ENCODE results near the gene ARL16.

Gene ARL16

DNA sequence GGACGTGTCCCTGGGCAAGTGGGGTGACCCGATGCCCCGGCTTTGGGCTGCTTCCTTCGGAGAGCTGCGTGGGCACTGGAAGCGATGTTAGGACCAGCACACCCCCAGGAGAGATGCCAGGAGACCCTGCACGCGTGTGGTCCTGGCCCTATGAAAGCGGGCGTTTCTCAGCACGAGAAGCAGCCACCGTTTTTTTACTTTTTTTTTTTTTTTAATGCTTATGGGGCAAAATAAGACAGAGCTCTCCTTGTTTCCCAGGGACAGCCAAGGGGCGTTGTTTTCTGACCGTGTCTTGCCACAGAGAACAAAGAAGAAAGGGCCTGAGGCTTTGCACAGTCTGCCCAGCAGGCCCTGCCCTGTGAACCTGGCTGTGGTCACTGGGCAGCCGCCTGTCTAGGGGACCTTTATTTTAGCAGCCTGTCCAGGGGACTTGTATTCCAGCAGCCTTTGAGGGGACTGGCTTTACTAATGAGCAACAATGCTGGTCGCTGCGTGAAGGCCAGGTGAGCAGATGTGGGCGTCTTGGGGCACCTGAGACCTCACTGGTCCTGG lies 29.5 kb upstream of the ARL16 start:
- no peak for DNase-seq (ENCODE audit: low read depth in 2 of 2, low spot score in 1 of 2)

DNA sequence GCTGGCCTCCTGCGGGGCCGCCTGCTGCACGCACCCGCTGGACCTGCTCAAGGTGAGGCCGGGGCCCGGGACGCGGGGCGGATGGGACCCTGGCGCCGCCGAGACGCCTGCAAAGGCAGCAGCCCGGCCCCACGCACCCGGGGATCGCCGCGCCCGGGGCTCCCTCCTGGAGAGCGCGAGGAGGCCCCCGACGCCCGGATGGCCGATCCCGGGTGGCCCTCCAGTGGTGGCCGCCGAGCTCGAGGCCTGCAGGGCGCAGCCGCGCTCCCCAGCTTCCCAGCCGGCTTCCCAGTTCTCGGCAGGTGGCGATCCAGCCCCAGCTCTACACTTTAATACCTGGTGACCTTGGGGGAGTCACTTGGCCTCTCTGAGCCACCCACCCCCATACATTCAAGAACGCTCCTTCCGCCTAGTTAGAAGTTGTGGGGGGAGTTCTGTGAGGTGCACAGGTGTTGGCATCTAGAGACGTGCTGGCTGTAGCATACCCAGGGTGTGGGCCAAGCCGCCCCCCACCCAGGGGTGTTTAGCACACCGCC lies 28.9 kb upstream of the ARL16 start:
- no peak for DNase-seq (ENCODE audit: low read depth in 2 of 2, low spot score in 1 of 2)

DNA sequence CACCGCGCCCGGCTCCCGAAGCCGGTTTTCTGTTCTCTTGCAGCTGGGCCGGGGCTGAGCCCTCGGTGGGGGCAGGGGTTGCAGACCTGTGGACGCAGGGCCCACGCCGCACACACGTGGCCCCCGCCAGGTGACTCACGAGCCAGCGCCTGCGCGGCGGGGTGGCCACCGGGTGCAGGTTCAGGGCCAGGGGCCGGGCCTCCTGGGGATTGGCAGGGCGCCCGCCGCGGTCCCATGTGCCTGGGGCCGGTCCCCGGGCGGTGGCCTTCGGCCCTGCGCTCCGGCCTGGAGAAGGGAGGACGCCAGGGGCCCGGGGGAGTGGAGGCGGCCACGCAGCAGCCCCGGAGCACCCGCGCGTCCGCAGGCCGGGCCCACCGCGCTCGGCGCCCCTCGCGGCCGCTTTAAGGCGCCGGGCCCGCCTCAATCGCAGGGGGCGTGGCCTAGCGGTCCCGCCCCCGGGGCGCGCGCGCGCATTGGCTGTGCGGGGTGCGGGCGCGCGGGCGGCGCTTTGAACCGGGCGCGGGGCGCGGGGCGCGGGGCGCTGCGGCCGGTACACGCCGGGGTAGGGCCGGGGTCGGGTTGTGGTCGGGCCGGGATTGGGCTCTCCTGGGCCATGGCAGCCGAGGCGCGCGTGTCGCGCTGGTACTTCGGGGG lies 28.3 kb upstream of the ARL16 start, which contains the start of gene SLC25A10:
Gene SLC25A10 (plus strand): TSS at position 471 of the 654 bp plus-strand sequence. CDS start 143 bp downstream, at position 614.
- peak; percentile 47 to 63 for DNase-seq (ENCODE audit: low read depth in 2 of 2, low spot score in 1 of 2)

DNA sequence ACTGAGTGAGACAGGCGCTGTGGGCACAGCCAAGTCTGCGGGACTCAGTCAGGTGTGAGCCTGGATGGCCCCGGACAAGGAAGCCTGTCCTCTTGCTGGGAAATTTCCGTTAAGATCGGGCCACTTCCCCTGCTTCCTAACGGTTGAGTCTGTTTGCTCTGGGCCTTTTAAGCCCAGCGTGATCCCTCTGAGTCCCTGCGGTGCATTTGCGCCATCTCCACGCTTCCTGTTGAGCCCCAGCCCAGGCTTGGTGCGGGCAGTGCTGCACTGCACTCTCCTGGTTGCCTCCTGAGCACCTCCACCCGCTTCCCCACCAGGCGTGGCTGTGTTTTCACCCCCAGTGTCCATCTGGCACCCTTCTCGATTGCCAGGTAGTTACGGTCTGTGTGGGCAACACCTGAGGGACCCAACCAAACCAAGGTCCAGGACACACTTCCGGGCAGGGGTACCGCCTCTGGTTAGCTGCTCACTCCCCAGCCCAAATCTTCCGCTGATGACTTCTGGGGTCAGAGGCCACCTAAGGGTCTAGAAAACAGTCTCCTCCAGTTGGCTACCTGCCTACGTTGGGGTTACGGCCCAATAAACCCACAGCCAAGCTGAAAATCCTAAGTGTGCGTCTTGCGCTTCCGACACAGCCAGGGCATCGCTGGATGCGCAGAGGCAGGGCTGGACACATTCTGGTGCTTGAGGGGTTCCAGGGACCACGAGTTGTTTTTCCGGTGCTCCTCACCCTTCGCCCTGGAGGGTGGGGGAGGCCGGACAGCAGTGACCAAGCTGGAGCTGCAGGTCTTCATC lies 27.1 kb upstream of the ARL16 start:
- no peak for DNase-seq (ENCODE audit: low read depth in 2 of 2, low spot score in 1 of 2)

DNA sequence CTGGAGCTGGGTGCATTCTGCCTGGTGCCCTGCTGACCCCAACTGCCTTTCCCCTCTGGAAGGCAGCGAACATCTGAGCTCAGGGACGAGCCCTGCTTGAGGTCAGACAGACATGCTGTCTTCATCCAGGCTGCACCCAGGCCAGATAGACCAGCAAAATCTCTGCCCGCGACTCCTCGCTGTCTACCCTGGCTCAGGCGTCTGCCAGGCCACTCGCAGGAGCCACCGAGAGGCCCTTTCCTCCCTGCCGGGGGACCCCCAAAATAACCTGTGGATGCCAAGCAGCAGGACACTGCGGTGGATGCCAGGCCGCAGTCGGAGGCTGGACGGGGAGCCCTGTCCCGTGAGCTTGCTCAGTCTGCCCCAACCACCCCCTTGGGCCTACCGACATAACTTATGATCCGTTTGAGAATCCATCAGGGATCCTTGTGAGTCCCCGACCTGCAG lies 25.2 kb upstream of the ARL16 start:
- no peak for DNase-seq (ENCODE audit: low read depth in 2 of 2, low spot score in 1 of 2)

DNA sequence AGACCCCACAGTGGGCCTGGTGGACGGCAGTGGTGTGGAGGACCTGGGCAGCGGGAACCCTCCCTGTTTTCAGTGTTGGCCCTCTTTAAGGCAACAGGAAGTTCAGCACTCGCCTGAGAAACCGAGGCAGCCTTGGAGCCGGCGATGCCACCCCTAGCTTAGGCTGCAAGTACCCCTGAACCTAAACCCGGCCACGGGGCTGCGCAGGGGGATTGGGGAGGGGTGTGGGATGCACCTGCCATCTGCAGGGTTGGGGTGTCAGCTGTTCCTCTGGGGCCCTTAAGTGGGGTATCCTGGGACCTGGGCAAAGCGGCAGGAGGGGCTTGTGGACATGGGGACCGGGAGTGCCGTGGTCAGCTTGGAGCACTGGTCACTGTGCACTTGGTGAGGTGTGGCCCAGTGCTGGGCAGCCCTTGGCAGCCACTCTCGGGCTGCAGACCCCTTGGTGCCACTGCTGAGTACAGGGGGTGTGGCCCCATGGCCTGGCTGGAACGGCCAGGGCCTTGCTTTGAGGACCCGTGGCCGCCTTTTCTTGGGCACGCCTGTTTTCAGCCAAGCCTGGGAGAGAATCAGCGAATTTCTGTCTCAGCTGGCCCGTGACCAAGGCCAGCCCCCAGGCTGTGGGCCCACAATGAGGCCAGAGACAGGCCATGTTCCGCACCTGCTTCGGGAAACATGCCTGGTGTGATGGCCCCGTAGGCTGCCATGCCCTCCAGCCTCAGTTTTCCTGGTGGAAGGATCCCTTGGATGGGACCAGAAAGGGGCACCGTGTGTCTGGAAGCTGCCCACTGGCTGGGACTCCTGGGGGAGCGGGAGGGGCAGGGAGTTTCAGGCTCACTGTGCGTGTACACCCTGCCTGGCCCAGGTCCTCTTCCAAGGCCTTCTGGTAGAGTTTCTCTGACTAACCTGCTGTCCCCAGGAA lies 24.4 kb upstream of the ARL16 start:
- DNase-seq (ENCODE audit: low read depth in 2 of 2, low spot score in 1 of 2) = no peak

DNA sequence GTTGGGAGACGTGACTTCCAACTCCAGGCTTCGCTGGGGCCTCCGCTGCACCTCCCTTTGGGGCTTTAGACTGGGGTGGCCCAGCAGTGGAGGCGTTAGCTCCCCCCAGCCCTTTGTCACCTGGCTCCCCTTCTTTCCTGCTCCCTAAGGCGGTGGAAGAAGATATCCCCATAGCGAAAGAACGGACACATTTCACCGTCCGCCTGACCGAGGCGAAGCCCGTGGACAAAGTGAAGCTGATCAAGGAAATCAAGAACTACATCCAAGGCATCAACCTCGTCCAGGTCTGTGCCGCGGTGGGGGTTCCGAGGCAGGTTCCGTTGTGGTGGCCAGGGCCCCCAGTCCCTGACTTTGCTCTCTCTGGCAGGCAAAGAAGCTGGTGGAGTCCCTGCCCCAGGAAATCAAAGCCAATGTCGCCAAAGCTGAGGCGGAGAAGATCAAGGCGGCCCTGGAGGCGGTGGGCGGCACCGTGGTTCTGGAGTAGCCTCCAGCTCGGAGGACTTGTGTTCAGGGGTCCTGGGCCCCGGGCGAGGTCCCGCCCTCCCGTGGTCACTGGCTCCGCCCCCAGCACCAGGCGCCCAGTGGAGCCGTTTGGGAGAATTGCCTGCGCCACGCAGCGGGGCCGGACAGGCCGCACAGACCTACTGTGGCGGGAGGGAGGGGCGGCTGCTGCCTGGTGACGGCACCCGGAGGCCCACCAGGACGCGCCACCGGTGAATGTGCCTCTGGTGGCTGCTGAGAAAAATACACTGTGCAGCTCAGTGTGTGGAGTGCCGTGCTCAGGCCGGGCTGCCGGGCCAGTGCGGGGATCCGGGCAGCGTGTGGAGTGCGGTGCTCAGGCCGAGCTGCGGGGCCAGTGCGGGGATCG lies 23.4 kb upstream of the ARL16 start:
- no peak for DNase-seq (ENCODE audit: low read depth in 2 of 2, low spot score in 1 of 2)

DNA sequence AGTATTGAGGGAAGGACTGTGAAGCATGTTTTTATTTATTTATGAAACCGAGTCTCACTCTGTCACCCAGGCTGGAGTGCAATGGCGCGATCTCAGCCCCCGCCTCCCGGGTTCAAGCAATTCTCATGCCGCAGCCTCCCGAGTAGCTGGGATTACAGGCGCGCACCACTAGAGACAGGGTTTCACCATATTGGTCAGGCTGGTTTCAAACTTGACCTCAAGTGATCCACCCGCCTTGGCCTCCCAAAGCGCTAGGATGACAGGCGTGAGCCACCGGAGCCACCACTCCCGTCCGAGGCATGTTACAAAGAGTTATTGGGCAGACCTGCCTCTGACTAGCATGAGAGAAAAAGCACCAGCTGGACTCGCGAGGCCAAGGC lies 22.6 kb upstream of the ARL16 start:
- DNase-seq (ENCODE audit: low read depth in 2 of 2, low spot score in 1 of 2) = no peak

DNA sequence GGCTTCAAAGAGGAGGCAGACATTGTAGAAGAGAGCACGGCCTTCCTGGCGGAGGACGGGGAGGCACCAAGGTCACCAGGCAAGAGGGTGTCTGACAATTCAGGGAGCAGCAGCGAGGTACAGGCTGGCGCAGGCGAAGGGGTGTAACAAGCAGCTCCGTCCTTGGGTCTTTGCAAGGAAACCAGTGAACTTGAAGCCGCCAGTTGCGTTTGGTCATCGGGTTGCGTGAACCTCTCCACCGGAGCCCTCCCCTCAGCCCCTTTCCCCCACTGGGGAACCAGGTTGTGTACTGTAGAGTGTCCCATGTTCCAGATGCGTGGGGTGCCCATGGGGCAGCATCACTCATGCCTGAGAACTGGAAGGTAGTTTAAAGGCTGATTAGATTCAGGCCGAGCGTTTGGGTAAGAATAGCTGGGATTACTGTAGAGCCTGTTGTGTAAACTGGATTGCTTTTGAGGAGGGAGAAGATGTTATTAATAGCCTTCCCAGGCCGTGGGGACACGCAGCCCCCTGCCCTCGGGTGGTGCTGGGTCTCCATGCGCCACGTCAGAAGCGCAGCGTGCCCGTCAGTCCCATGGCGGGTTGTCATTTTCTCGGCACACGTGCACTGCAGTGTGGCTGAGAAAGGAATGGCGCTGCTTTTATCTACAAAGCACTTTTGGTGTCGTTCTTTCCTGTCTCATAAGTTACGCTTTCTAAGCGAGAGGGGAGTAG lies 22.1 kb upstream of the ARL16 start:
- DNase-seq (ENCODE audit: low read depth in 2 of 2, low spot score in 1 of 2) = no peak

DNA sequence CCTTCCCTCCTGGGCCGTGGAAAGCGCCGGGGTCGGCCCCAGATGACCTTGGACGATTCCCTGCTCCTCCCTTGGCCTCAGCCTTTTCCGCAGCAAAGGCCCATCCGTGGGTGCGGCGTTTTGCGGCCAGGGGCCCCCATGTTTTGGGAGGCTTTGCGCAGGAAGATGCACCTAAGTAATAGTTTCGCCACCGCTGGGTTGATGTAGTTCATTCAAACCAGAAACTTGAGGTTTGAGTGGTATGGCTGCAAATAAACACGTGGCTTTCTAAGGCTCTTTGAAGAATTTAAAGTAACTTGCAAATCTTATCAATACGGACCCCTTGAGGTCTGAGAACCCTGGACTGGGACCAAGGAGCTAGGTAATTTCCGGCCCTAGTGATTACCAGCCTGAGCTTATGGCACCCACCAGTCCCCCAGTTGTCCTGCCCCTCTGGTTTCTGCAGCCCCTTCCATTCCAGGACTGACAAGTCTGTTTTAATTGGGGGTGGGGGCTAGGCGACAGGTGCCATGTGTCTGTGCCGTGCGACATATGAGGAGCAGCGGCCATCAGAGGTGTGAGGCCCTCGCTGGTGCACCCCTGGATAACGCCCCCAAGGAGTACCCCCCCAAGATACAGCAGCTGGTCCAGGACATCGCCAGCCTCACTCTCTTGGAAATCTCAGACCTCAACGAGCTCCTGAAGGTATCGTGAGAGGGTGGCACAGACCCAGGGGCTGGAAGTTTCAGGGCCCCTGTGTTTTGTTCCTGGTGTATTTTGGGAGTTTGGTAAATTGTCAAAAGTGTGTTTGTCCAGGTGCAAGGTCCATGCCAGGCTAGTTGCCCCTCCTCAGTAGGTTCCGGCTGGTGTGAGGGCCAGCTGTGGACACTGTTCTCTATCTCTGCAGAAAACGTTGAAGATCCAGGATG lies 20.4 kb upstream of the ARL16 start:
- no peak for DNase-seq (ENCODE audit: low read depth in 2 of 2, low spot score in 1 of 2)

DNA sequence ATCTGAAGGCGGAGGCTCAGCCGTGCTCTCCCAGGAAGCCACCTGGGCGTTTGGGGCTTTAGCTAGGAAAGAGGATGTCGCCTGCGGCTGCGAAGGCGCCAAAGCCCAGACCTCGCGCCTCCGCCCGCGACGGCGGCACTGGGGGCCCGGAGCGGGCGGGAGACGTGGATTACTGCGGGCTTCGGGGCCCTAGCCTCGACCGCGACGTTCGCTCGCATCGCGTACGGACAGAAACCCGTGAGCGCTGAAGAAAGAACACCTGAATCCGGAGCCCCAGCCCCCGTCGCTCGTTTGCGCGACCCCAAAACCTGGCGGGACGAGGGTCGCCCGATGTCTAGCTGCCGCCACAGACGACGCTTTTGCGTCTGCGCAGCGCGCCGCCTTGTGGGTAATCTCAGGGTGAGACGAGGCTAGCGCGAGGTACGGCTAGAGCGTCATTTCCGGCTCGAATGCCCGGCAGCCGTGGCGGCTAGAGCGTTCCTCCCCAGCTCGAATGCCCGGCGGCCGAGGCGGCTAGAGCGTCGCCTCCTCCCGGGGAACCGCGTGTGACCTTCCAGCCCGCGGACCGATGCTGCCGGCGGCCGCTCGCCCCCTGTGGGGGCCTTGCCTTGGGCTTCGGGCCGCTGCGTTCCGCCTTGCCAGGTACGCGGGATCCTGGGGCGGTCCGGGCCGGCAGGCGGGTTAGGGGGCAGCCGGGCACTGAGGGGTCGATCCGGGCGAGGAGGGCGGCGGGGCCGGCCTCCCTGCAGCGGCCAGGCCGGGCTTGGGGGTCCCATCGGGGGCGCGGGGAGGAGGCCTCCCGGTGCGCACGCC lies 19.5 kb upstream of the ARL16 start, which contains the start of gene MRPL12:
Gene MRPL12 (plus strand): TSS at position 434 of the 813 bp plus-strand sequence. CDS start 135 bp downstream, at position 569.
- DNase-seq (ENCODE audit: low read depth in 2 of 2, low spot score in 1 of 2) = peak; percentile 72 to 80

DNA sequence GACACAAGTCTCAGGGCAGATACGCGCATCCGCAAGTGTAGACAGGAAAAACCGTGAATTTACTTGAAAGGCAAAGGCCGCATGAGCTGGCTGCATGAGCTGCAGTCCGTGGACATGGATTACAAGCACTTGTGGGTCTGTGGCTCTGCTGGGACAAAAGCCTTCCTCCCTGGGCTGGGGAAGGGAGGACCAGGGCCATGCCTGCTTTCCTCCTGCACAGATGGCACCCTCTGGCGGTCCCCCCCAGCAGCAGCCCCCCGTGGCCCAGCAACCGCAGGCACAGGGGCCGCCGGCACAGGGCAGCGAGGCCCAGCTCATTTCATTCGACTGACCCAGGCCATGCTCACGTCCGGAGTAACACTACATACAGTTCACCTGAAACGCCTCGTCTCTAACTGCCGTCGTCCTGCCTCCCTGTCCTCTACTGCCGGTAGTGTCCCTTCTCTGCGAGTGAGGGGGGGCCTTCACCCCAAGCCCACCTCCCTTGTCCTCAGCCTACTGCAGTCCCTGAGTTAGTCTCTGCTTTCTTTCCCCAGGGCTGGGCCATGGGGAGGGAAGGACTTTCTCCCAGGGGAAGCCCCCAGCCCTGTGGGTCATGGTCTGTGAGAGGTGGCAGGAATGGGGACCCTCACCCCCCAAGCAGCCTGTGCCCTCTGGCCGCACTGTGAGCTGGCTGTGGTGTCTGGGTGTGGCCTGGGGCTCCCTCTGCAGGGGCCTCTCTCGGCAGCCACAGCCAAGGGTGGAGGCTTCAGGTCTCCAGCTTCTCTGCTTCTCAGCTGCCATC lies 17.9 kb upstream of the ARL16 start:
- no peak for DNase-seq (ENCODE audit: low read depth in 2 of 2, low spot score in 1 of 2)

DNA sequence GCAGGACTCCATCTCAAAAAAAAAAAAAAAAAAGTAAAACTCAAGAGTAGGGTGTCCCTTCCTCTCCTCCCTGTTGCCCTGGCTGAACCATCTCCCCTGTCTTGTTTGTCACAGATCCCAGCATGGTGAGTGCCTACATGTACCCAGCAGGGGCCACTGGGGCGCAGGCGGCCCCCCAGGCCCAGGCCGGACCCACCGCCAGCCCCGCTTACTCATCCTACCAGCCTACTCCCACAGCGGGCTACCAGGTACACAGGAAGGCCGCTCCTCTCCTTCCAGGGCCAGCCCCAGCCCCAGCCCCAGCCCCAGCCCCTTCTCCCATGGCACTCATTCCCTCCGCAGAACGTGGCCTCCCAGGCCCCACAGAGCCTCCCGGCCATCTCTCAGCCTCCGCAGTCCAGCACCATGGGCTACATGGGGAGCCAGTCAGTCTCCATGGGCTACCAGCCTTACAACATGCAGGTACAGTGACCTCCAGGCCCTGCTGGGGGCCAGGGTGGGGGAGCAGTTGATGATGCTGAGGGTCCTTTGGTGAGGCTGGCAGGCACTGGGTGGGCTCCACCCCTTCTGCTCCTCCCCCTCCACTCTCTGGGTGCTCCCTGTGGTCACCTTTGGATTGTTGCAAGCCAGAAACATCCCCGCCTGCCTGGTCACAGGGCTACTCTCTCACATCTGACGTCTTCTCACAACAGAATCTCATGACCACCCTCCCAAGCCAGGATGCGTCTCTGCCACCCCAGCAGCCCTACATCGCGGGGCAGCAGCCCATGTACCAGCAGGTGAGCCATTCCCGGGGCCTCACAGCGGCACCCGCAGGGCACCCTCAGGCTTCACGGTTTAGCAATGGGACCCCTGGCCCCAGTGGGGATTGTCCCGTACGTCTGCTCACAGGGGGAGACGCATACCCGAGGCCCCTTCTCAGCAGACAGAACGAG lies 17.0 kb upstream of the ARL16 start:
- no peak for DNase-seq (ENCODE audit: low read depth in 2 of 2, low spot score in 1 of 2)

DNA sequence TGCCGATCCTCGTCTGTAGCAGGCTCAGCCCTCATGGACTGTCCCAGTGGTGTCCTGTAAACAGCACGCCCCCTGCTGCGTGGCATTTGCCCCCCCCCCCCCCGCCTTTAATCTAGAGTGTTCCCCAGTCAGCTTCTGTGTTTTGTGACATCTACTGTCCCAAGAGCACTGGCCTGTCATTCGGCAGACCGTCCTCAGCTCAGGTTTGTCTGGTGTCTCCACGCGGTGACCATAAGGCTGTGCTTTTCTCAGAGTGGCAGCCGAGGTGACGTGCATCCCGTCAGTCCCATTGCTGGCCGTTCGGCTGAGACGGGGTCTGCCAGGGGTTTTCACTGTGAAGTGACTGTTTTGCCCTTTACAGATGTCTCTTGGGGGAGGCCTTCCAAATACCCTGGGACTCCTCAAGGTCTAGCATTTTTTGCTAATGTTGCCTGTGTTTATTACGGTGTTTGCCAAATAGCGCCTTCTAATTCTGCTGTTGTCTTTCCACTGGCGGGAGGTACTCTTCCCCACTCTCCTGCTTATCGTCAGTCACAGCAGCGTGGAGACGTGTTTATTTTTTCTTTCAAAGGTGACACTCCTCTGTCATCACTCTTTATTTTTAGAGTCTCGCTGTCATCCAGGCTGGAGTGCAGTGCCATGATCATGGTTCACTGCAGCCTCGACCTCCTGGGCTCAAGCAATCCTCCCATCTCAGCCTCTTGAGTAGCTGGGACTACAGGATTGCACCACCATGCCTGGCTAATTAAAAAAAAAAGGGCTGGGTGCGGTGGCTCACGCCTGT lies 13.9 kb upstream of the ARL16 start:
- no peak for DNase-seq (ENCODE audit: low read depth in 2 of 2, low spot score in 1 of 2)
